Measurements from ENCODE around the gene OR4X2.

- TF ChIP-seq CTCF (conservative IDR thresholded peaks at IDR 0.05 in 1 of 2, IDR thresholded peaks at IDR 0.05 in 1 of 2; ENCODE audit: extremely low read depth in 1 of 2, insufficient read depth in 1 of 2, low read depth in 1 of 2, low read length in 2 of 2) (no peak), EZH2 (IDR thresholded peaks at IDR 0.05; ENCODE audit: borderline replicate concordance, low read length) (no peak)
Observed at GRCh38 chr11:48207881-48208280, 37.0 kb upstream of the OR4X2 start.

Measured in mammary epithelial cell (primary cell).